Upper lobe of left lung (tissue), 6 donors: Measurements from ENCODE around the gene XCL1. TPM values are rescaled to one million over a fixed set of nuclear protein-coding genes. Genes with fewer than 3 reads are reported as not detected.
A peak's percentile ranks its signal among the peaks of the same experiment; 100 is the strongest.

ENCODE experiments used
- ATAC-seq, 2 donors: fragments of 200-7000 bp; cut with Tn5 transposase; one replicate each; pipeline ENCODE4 v1.9.1; 2022; ENCODE audit warnings: mild to moderate bottlenecking in 2 of 2, moderate library complexity in 2 of 2; ENCODE audit not compliant: low FRiP score in 2 of 2
- DNase-seq, 2 donors: peaks; one replicate each; pipeline ENCODE4 v3.0.0-alpha.2; 2019 to 2020
- H3K27ac ChIP-seq, 4 donors: fragments of 200-600 bp; sonication (generic); one replicate each; pipeline ENCODE4 v1.5.1; 2016 to 2019
- H3K27me3 ChIP-seq, 4 donors: fragments of 200-600 bp; sonication (generic); one replicate each; pipeline ENCODE4 v1.5.1; 2017 to 2019
- H3K36me3 ChIP-seq, 4 donors: fragments of 200-600 bp; sonication (generic); one replicate each; pipeline ENCODE4 v1.5.1; 2016 to 2019
- H3K4me1 ChIP-seq, 4 donors: fragments of 200-600 bp; sonication (generic); one replicate each; pipeline ENCODE4 v1.5.1; 2018 to 2019
- H3K4me3 ChIP-seq, 4 donors: fragments of 200-600 bp; sonication (generic); one replicate each; pipeline ENCODE4 v1.5.1; 2017 to 2019; ENCODE audit warnings: mild to moderate bottlenecking in 2 of 4, moderate library complexity in 1 of 4
- H3K9me3 ChIP-seq, 4 donors: fragments of 200-600 bp; sonication (generic); one replicate each; pipeline ENCODE4 v1.5.1; 2018 to 2019
- CTCF ChIP-seq, 6 experiments: fragments of 450-650 bp in 4 of 6; fragments of 200-600 bp in 2 of 6; sonication (generic) in 2 of 6; IDR thresholded peaks; one replicate each; pipeline ENCODE4 v1.5.1; 2016 to 2019; ENCODE audit warnings: antibody characterized with exemption in 6 of 6
- EP300 ChIP-seq, 4 donors: sonication (generic); formaldehyde crosslinking; IDR thresholded peaks; one replicate each; pipeline ENCODE4 v1.5.1; 2017; ENCODE audit warnings: antibody characterized with exemption in 4 of 4, control low read depth in 2 of 4
- POLR2A ChIP-seq, 4 donors: fragments of 450-650 bp; IDR thresholded peaks; one replicate each; pipeline ENCODE4 v1.5.1; 2016 to 2017; ENCODE audit warnings: antibody characterized with exemption in 4 of 4, mild to moderate bottlenecking in 2 of 4
- POLR2AphosphoS5 ChIP-seq, 2 donors: sonication (generic); formaldehyde crosslinking; IDR thresholded peaks; one replicate each; pipeline ENCODE4 v1.5.1; 2017; ENCODE audit warnings: antibody characterized with exemption in 2 of 2
- WGBS, 2 donors: methylation state at CpG; one replicate each; pipeline ENCODE4 v1.1.5; 2017 to 2018; 5-methylcytosine and 5-hydroxymethylcytosine counted together
- total RNA-seq, 6 donors: library from RNA; depleted of rRNA in 4 of 6; stranded (reverse); fragments of >200 nt in 4 of 6; gene quantifications; one replicate each; pipeline versions ENCODE4 v1.1.0 to v1.2.1, GENCODE V29; 2016 to 2021
- donor health status: DM: no; HTN: no; CAD: no; lungs with moderate emphysema.
- donor health status: DM: no; HTN: yes; CAD: no; lungs with severe emphysema.

Gene XCL1
- total RNA-seq, 6 donors from 2014 or later, result 0.30 to 2.2 (median 1.2) TPM; not detected in 1

GRCh38 chr1:168598125-168598524 lies 21.7 kb downstream of the XCL1 start:
- WGBS, 2 donors, result 87 to 90% methylated on average over 3 of the region's 3 CpGs
- no peaks in the 10 kb centered on the region for H3K36me3 ChIP-seq
- peaks cover 0 to 3% (median 0%) of the 10 kb centered on the region in 4 donors for H3K9me3 ChIP-seq
- no peaks in the 10 kb centered on the region for H3K4me1 ChIP-seq
- no peak for DNase-seq
- H3K4me3 ChIP-seq, result no peak overlapping the region
- no peak for TF ChIP-seq CTCF (IDR thresholded peaks at IDR 0.05)
- TF ChIP-seq EP300 (IDR thresholded peaks at IDR 0.05), result no peak
- no peak for TF ChIP-seq POLR2AphosphoS5 (IDR thresholded peaks at IDR 0.05)
- no peak for TF ChIP-seq POLR2A (IDR thresholded peaks at IDR 0.05)
- no peak for ATAC-seq
- H3K27ac ChIP-seq, result no peak overlapping the region
- H3K27me3 ChIP-seq, result no peaks in the 10 kb centered on the region

- Histone ChIP-seq H3K27ac (no peak overlapping the region), H3K4me3 (no peak overlapping the region), H3K27me3 (no peaks in the 10 kb centered on the region), H3K9me3 (peaks cover 0 to 3% (median 0%) of the 10 kb centered on the region in 4 donors), H3K36me3 (no peaks in the 10 kb centered on the region), H3K4me1 (no peaks in the 10 kb centered on the region)
- no peak for ATAC-seq
- no peak for DNase-seq
- WGBS, 2 donors, result 88 to 100% methylated on average over 1 of the region's 1 CpG
- TF ChIP-seq EP300 (IDR thresholded peaks at IDR 0.05) (no peak), CTCF (IDR thresholded peaks at IDR 0.05) (no peak), POLR2AphosphoS5 (IDR thresholded peaks at IDR 0.05) (no peak), POLR2A (IDR thresholded peaks at IDR 0.05) (no peak)
These were observed 22.5 kb downstream of the XCL1 start for GRCh38 chr1:168598892-168599291.

GRCh38 chr1:168599641-168600040 lies 23.2 kb downstream of the XCL1 start:
- DNase-seq (no peak), ATAC-seq (no peak)
- Histone ChIP-seq H3K4me1 (no peaks in the 10 kb centered on the region), H3K27me3 (no peaks in the 10 kb centered on the region), H3K4me3 (no peak overlapping the region), H3K27ac (no peak overlapping the region), H3K36me3 (no peaks in the 10 kb centered on the region), H3K9me3 (peaks cover 0 to 3% (median 0%) of the 10 kb centered on the region in 4 donors)
- 49 to 52% methylated on average over 2 of the region's 2 CpGs for WGBS, 2 donors
- no peak for TF ChIP-seq POLR2AphosphoS5 (IDR thresholded peaks at IDR 0.05)
- no peak for TF ChIP-seq EP300 (IDR thresholded peaks at IDR 0.05)
- TF ChIP-seq CTCF (IDR thresholded peaks at IDR 0.05), result no peak
- no peak for TF ChIP-seq POLR2A (IDR thresholded peaks at IDR 0.05)

GRCh38 chr1:168601051-168601450 lies 24.6 kb downstream of the XCL1 start:
- TF ChIP-seq CTCF (IDR thresholded peaks at IDR 0.05) (no peak), POLR2AphosphoS5 (IDR thresholded peaks at IDR 0.05) (no peak), EP300 (IDR thresholded peaks at IDR 0.05) (no peak), POLR2A (IDR thresholded peaks at IDR 0.05) (no peak)
- Histone ChIP-seq H3K4me3 (no peak overlapping the region), H3K27me3 (no peaks in the 10 kb centered on the region), H3K4me1 (no peaks in the 10 kb centered on the region), H3K27ac (no peak overlapping the region), H3K36me3 (no peaks in the 10 kb centered on the region), H3K9me3 (peaks cover 0 to 3% (median 0%) of the 10 kb centered on the region in 4 donors)
- WGBS, 2 donors, result 73 to 74% methylated on average over 4 of the region's 4 CpGs
- DNase-seq (no peak), ATAC-seq (no peak)

- DNase-seq, result peak in 1 of 2 donors; percentile 73
- Histone ChIP-seq H3K27me3 (no peaks in the 10 kb centered on the region), H3K27ac (no peak overlapping the region), H3K36me3 (no peaks in the 10 kb centered on the region), H3K4me1 (no peaks in the 10 kb centered on the region), H3K9me3 (no peaks in the 10 kb centered on the region), H3K4me3 (no peak overlapping the region)
- 35 to 39% methylated on average over 4 of the region's 4 CpGs for WGBS, 2 donors
- TF ChIP-seq CTCF (IDR thresholded peaks at IDR 0.05) (peak; percentile 63 to 88 (median 76)), POLR2A (IDR thresholded peaks at IDR 0.05) (no peak), POLR2AphosphoS5 (IDR thresholded peaks at IDR 0.05) (no peak), EP300 (IDR thresholded peaks at IDR 0.05) (no peak)
- ATAC-seq, result peak; percentile 87 to 95
These were observed 27.2 kb downstream of the XCL1 start for GRCh38 chr1:168603501-168604110.
